ENCODE data around the gene ADGRA1.
"Not testable (repeated sequence)": the region's sequence is repeated elsewhere in the genome, so short reads cannot be mapped to it uniquely, and the experiment has no call there.

Gene ADGRA1

DNA sequence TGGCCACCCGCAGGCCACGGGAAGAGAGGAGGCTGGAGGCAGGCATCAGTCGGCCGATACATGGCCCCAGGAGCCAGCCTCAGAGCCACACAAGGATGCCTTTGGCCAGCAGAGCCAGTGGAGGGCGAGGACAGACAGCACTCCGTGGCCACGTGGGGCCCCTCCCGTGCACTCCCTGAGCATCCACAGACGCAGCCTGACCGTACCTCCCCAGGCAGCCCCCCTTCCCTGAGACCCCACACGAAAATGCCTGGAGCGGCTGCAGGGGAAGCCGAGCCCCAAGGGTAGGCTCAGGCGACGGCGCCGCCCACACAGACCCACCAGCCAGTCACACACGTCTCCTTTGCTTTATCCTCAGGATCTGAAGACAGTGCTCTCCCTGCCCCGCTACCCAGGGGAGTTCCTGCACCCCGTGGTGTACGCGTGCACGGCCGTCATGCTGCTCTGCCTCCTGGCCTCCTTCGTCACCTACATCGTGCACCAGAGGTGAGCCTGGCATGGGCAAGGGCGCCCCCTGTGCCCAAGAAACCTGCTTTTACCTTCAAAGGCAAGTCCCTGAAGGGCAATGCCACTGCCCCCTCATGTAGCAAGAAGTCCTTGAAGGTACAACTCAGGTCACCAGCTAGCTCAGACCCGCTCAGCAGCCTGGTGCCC lies 9.0 kb downstream of the ADGRA1 start:
- DNase-seq, result no peak

DNA sequence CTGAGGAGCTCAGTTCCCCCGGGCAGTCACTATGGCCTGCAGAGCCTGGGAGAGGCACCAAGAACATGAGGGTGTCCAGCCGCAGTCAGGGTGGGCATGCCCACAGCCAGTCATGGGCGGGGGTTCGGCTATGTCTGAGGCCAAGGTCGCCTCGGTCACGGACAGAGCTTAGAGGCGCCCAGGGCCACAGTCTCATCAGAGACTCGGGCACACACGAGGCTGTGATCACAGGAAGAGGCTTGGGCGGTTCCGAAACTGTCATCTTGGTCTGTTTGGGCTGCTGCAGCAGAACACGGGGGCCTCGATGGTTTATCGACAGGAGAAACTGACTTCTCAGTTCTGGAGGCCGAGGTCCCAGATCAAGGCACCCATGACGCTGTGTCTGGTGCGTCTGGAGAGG lies 9.7 kb downstream of the ADGRA1 start:
- DNase-seq, result no peak

DNA sequence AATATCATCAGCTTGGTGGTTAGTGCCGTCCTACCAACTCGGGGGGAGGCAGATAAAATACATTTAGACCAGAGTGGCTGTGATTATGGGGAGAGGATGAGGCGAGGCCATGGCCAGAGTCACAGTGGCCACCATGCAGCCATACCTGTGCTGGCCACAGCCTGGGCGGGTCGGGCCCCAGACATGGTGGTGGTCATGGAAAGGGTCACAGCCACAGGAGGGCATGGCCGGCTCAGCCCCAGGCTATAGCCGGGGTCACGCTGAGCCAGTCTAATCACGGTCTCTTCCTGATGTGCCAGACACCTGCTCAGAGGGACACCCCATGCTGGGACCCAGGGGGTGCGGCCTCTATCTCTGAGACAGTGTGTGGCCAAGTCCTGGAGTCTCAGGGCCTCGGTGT lies 10.2 kb downstream of the ADGRA1 start:
- DNase-seq, result no peak

DNA sequence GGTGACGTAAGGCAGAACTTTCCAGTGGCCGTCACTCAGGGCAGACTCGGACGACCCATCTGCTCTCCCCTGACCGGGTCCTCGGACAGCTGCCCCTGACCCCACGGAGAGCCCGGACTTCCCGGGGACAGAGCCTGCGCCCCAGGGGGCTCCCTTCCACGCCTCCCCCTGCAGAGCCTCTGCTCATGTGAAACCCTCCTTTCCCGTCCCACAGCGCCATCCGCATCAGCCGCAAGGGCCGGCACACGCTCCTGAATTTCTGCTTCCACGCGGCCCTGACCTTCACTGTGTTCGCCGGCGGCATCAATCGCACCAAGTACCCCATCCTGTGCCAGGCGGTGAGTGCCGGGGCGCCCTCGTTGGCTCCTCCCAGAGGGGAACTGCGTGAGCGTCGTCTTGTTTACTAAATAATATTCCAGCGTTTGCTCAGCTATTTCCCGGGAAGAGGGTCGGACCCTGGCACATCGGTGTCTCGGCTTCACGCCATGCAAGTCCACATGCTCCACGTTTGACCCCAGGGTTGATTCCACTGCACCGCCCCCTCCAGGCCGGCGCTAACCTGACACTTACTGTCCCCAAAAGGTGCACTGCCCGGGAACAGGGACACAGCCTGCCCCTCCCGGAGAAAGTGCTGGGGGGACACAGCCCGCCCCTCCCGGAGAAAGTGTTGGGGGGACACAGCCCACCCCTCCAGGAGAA lies 10.9 kb downstream of the ADGRA1 start:
- DNase-seq, result no peak

DNA sequence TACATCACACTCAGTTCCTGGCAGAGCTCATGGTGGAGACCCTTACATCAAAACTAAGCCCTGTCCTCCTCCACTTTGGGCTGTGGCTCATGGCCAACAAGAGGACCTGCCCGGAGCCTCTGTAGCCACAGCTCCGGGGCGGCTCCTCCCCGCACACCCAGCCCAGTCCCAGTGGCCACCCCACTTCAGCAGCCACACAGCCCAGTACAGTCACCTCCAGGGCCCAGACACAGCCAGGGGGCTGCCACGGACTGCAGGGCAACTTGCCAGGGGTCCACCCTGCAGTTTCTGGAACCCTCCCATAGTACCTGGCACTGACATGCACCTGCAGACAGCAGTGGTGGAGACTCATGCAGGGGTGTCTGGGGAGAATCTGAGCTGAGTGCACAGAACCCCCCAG lies 11.8 kb downstream of the ADGRA1 start:
- DNase-seq, result no peak

DNA sequence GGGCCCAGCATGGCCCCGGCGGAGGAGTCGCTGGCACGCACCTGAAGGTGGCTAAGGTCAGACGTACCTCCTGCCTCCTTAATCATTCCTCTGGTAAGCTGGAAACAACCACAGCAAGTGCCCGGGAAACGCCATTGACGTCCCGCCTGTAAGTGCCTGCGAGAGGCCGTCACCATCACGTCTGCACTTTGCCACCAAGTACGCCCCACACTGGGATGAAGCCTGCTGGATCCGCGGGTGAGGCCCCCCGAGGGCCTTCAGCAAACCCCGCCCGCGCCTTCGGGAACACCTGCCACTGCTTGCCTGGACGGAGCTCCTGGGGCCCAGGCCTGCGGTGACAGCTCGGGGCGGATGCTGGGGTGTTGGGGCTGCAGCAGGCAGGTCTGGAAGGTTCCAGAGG lies 12.5 kb downstream of the ADGRA1 start:
- no peak for DNase-seq

DNA sequence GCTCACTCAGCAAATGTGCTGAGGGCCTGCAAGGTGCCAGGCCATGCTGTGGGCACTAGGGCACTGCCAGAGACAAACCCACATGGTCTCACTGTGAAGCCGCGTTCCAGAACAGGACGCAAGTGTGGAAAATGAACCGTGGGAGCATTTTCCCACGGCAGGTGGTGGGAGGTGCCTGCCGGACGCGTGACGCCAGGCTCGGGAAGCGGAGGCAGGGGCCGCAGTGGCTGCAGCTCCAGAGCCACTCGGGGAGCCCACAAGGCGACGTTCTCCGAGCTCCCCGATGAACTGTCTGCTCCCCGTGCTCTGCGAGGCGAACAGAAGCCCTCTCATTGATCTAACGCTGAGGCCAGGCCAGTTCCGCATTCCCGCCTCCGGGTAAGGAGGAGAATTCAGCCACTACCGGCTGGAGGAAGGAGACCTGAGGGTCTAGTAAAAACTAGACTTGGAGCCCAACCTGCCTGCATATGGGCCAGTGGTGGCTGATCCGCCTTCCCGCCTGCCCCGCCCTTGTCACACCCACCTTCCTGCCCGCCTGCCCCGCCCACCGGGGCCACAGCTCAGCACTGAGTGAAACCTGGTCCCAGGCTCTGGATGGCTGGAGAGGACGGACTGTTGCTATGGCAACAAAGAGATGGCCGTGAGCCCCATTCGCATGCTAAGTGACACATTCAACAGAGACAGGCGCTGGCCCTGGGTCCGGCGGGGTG lies 13.1 kb downstream of the ADGRA1 start:
- DNase-seq, result peak; percentile 4 to 53 (median 36)

DNA sequence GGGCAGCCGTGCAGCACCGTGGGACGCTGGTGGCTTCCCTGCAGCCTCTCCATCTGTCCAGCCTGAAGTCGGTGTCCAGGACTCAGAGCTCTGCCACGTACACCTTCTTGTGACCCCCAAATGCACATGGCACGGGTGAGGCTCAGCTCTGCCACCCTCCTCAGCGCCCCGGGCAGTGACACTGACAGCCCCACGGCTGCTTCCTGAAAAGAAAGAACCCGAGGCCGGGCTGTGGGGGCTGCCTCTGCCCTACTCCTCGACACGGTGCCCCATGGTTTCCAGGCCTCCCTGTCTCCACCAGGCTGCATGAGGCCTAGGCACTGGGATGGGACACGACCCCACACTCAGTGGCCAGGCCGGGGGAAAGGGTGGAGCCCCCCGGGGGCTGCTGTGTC lies 13.7 kb downstream of the ADGRA1 start:
- no peak for DNase-seq

DNA sequence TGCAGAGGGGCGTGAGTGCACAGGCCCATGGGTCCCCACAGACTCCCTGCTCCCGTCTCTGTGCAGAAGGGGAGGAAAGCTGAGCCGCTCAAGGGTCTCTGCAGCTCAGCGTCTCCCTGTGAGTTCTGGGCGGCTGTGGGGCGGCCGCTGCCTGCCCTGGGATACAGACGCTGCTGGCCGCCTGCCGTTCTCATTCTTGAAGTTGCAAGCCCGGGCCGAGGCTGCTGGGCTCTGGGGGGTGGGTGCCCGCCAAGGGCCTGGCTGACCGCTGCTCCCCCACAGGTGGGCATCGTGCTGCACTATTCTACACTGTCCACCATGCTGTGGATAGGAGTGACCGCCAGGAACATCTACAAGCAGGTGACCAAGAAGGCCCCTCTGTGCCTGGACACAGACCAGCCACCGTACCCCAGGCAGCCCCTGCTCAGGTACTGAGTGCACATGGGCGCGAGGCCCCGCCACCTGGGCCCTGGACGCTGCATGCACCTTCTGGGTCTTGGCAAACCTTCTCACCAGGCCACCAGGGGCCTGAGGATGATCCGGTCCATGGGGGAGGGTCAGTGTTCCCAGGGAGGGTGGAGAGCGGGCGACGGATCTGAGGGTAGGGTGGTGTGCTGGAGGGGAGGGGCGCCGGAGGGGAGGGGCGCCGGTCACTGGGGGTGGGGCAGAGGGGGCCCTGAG lies 14.8 kb downstream of the ADGRA1 start:
- no peak for DNase-seq

DNA sequence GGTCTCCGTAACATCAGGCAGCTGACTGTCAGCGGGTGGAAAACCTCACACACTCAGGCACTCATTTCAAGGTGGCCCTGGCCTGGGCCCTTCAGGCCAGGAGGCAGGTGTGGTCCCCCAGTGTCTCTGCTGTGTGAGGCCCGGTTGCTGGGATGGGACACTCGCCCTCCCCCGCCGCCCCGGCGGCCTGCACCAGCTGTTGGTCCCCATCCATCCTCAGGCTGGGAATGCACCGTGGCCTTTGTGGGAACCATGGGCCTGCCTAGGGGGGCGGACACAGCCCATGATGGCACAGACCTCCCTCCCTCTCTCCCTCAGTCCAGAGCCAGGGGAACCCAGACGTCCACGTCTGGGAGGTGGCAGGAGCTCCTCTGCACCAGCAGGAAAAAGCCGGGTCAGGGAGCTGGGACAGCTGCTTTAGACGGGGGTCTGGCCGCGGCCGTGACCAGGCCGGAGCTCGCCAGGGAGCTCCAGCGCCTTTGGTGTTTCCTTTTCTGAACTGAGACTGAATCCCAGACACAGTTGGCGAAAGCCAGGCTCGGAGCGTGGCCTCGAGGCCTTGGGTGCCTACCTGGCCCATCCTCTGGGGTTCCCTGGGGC lies 15.7 kb downstream of the ADGRA1 start:
- no peak for DNase-seq

DNA sequence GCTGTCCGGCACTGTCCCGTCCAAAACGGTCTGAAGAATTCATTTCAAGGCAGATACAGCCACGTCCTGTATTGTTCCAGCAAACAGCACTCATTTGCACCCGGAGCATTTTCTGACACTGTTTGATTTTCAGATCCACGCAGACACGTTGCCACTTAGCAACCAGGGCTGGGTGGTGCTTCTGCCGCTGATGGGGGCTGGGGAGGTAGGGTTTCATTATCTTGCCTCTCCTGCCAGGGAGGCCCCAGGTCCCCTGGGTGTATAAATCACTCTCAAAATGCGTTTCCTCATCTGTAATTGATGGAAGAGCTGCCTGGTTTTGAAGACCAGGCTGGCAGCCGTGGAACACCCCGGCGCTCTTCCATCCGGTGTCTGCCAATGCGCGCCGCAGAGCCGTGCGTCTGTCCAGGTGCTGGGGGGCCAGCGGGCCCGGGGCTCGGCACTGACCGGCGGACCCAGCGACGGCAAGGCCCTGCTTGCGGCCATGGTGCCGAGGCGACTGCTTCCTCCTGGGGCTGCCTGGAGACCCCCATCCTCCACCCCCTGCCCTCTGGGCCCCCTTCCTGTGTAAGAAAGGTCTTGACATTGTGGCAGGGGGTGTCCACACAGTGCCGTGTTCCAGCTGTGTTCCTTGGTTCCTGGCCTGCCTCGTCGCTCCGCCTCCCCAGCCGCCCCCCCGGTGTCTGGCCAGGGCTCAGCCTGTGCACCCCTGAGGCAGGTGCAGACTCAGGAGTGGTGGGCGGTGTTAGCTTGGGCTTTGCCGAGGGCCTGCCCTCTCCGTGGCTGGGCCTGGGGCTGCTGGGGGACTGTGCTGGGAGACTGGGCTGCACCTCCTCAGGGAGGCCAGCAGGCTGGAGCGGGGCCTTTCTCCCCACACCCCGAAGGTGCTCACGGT lies 16.6 kb downstream of the ADGRA1 start:
- peak in 2 of 3 experiments; percentile 15 to 59 for DNase-seq

DNA sequence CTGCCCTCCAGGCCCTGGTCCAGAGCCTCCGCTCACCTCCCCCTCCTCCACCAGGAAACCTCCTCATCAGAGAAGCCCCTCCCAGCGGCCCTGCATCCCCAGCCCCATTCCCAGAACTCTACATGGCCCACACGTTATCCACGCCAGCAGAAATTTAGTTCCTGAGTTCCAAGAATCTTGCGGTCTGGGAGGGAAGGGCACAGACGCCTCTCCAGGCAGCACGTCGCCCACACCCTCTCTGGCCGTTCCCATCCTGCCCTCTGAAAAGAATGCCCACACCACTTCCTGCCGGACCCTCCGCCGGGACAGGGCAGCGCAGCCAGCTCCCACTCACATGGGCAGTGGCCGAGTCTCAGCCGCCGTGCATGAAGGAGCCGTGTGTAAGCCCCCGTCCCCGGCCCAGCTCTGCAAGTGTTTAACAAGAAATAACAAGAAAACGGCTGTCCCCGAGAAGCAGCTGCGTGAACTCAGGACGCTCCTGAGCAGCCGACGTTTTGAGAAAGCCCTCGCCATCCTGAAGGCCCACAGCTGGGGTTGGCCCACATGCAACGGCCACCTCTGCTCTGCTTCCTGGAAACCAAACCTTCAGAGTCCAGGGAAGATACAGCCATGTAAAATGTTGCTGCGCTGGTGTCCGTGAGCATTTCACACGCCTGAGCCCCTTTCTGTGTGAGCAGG lies 17.4 kb downstream of the ADGRA1 start:
- no peak for DNase-seq

DNA sequence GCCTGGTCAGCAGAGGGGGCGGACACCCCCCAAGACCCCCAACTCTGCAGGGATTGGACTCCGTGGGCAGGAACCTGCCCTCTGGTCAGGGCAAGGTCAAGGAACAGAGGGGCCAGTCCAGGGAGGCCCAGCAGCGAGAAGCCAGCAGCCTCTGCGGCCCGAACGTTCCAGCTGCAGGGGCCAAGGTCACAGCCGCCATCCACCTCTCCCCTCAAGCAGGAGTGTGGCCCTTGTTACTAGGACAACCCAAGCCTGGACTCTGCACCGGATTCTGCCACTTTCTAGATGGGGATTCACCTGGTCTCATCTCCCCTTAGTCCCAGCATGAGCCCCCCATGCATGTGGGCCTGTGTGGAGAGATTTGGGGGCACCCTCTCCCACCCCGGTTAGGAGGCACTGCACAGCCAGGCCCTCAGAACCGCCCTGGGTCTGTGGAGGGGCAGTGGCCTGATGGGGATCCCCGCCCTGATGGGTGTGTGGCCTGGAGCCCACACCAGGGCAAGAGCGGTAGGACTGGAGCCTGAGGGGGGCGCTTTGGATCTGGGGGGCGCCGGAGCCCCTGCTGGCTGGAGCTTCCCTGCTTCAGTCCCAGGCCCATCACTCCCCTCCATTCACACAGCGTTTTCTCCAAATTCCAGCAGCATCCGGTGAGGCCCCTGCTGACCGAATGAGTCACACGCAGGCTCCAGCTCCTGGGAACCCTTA lies 18.1 kb downstream of the ADGRA1 start:
- DNase-seq, result no peak

DNA sequence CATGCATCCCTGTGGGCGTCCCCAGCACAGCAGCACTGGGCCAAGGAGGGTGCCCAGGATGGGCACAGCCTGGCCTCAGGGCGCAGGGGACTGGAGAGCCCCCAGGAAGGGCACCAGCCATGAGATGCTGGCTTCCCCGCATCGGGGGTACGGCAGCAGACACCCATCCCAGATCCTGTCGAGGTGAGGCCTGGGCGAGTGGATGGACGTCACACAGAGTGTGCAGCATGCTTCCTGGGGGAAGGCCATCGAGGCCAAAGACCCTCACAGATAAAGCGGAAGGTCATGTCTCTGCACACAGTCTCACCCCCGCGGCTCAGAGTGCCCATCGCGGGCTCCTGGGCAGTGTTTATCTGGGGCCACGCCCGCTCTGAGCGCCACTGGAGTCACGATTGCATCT lies 18.8 kb downstream of the ADGRA1 start:
- no peak for DNase-seq

DNA sequence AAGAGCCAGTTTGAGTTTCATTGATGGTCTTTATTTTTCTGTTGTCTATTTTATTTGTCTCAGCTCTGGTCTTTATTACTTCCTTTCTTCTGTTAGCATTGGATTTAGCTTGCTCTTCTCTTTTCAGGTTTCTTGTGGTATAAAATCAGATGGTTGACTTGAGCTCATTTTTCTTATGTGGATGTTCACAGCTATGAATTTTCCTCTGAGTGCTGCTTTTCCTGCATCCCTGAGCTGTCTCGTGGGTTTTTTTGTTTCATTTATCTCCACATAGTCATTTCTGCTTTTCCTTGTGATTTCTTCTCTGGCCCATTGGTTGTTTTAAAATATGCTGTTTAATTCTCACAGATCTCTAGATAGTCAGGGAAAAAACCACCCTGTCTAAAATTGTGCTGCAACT lies 19.7 kb downstream of the ADGRA1 start:
- DNase-seq, result no peak

DNA sequence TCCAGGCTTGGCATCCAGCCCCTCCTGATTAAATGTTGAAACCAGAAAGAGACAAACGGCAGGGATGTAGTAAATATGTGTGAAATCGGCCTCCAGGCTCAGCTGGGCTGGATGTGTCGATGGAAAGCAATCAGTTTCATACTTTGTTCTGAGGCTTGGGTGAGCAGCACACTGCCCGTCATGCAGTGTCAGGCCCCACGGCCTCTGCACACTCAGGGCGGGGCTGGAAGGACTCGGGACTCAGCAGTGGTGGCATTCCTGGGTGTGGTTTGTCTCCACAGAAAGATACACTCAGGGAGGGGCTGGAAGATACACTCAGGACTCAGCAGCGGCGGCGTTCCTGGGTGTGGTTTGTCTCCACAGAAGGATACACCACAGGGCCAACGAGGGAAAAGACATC lies 22.0 kb downstream of the ADGRA1 start:
- DNase-seq, result no peak

DNA sequence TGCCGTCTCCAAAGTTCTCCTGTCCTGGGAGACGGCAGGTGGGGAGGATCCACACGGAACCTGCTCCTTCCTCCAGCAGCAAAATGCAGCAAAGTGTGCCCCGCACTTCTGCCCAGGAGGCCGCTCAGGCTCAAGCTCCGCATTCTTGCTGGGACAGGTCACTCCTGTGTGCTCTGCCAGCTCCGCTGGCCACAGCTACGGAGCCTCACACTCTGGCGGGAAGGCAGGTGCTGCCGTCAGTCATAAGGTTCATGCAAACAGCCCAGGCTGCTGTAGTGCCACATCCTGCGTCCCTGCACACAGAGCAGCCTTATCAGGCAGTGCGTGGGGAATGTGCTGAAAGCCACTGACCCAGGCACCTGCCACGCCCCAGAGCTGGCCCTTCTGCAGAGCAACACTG lies 22.4 kb downstream of the ADGRA1 start:
- DNase-seq, result no peak

DNA sequence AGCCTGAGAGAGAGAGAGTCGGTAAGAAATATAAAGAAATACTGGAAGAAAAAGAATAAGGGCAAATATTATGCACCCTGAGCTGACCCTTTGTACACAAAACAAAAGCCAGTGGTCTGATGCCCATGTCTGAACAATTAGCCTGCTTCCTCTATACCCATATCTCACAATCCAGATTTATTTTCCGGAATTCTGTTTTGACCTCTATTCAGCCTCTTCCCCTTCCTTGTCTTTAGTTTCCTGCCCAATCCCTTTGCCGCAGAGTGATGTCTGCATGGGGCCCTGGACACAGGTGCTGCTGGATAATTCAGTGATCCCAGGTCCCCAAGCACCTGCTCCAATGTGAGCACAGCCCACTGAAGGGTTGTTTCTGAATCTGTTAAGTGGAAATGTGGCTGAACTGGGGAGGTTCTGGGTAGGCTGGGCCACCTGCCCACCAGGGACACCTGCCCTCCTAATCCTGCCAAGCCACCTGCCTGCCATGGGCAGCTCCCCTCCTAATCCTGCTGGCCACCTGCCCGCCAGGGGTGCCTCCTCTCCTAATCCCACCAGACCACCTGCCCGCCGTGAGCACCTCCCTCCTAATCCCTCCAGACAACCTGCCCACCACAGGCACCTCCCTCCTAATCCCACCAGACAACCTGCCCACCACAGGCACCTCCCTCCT lies 23.0 kb downstream of the ADGRA1 start:
- no peak for DNase-seq

DNA sequence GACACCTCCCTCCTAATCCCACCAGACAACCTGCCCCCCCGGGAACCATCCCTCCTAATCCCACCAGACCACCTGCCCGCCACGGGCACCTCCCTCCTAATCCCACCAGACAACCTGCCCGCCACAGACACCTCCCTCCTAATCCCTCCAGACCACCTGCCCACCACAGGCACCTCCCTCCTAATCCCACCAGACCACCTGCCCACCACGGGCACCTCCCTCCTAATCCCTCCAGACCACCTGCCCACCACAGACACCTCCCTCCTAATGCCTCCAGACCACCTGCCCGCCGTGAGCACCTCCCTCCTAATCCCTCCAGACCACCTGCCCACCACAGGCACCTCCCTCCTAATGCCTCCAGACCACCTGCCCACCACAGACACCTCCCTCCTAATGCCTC lies 23.9 kb downstream of the ADGRA1 start:
- not testable (repeated sequence) for DNase-seq

DNA sequence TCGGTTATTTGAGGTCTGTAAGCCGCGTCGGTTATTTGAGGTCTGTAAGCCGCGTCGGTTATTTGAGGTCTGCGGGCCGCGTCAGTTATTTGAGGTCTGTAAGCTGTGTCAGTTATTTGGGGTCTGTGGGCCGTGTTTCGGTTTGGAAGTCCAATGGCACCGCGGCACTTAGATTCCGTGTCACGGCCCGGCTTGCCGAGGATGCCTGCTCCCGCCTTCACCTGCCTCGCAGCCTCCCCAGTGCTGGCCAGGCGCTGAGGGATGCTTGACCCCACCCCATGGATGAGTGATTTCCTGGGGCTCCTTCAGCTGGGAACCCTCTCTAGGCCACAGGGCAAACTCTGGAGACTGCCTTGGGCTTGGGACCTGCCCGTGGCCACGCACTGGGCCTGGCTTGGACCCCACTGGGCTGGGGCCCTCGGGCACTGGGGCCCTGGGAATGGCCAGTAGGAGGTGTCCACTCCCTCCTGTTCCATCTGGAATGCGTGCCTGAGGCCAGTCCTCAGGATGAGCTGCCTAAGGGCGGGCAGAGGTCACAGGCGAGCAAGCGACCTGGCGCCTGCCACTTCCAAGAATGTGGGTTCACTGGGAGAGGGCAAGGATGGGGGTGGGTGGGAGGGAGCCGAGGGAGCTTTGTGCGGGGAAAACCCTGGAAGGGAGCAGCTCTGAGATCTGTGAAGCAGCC lies 25.6 kb downstream of the ADGRA1 start:
- DNase-seq, result no peak

Measured in NCI-H1417 (cell line).